ENCODE results near the gene CACNA2D3.

The CACNA2D3 gene

DNA sequence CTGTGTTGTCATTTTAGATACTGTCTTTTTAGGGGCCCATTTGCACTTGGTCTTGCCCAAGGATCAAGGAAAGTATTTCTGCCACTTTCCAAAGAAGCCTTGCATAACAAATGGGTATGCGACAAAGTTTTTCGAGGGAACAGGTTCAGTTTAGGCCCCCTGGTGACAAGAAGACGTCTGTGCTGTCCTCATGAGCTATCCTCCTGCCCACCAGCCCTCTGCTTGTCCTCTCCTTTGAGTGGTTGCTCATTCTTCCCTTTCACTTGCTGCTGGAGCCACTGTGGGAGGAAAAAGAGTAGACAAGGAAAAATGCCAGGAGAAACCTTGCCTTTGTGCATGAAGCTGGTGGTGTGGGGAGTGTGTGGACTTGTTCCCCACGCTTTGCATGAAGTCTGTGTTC lies 171.9 kb downstream of the CACNA2D3 start:
- DNase-seq, result no peak

DNA sequence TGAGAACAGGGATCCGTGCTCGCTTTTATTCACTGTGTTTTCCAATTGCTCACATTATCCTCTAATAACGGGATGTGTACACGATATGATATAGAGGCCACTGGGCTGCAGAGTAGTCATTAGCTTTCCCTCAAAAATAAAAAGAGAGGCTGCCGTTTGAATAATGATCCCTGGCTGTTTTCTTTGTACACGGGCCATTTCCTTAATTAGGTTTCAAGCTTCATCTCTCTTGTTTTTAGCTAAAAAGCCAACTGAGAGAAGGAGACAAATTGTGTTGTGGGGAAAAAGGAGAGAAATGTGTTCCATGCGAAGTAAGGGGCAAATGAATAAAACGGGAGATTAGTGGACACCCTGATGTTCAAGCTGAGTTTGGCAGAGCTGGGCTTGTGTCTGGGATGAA lies 174.2 kb downstream of the CACNA2D3 start:
- DNase-seq, result no peak

DNA sequence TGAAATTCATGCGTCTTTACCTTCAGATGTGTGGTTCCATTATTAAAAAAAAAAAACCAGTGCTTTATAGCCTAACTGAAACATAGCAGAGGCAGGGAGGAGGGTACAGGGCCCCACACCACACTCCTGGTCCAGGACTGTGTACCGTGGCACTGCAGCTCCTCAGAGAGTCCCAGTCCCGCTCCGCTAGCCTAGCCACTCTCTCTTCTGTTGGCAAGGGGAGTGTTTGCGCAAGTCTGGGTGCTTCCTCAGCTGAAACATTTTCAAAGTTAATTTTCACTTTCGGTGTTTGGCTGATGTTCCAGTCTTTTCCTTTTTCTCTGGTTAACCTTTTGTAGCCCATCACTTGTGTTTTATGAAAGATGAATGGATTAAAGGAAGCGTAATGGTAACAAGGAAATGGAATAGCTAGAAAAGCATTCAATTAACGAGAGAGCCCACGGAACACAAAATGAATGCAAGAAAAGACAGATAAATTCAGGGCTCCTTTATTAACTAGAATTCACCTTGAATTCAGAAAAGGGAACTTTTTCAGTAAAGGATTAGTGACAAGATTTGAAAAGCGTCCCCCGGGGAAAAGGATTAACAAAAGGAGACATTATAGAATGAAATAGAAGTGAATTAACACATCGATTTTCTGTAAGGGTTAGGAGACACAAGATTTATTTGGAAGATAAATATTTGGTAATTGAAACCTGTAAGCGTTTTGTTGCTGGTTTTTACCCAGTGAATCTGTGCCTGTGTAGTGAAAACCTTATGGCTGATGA lies 177.0 kb downstream of the CACNA2D3 start:
- DNase-seq, result no peak

GRCh38 chr3:54303517-54304375 lies 181.4 kb downstream of the CACNA2D3 start:
- DNase-seq, result no peak

GRCh38 chr3:54304877-54305276 lies 182.5 kb downstream of the CACNA2D3 start:
- DNase-seq, result no peak

GRCh38 chr3:54305409-54306099 lies 183.2 kb downstream of the CACNA2D3 start:
- DNase-seq, result no peak

DNA sequence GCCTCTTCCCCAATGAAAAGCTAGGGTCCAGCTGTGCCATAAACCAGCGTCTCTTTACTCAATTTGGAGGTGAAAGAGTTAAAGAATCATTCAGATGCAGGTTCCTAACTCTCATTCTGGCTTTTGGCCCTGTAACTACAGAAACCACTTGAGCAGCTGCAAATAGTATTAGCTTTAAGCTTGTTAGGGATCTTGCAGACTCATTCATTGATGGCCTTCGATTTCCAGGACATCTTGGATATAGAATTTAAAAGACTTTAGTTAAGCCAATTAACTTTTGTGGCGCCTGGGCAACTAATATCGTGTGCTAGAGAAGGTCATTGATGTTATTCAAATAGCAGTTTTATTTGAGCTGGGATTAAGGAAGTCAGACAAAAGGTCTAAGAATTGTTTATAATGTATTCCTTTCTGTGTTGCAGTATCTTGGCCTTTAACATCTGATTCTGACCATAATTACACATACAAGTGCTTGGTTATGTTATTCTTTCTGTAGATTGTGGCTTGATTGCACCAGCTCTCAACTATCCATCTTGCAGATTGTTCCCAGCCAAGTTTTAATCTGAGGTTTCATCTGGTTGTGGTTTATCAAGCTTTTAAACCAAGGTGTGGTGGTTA lies 185.3 kb downstream of the CACNA2D3 start:
- DNase-seq, result no peak

- no peak for DNase-seq
These were observed 187.2 kb downstream of the CACNA2D3 start for GRCh38 chr3:54309601-54310000.

DNA sequence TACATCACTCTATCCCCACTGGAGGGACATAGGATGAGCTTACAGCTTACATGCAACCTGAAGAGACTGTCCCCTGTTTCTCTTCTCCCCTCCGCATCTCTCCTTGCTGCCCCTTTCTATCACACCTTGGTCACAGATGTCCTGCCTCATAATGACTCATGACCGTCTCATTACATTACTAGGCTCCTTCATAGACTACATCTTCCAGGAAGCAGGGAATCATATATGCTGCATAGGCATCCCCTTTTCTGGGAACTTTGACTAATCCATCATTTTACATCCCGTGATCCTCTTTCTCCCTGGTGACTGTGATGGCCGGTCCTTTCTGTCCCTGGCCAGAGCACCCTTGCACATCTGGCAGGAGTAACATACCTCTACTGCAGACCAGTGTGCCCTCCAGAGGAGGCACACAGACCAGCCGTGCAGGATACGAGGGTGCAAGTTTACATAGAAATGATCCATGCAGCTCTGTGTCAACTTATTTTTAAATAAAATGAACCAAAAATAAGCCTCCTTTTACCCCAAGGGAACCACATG lies 188.9 kb downstream of the CACNA2D3 start:
- DNase-seq, result no peak

- no peak for DNase-seq
These were observed 190.0 kb downstream of the CACNA2D3 start for GRCh38 chr3:54312156-54312899.

GRCh38 chr3:54313418-54313817 lies 191.1 kb downstream of the CACNA2D3 start:
- DNase-seq, result no peak

GRCh38 chr3:54321520-54321919 lies 199.2 kb downstream of the CACNA2D3 start:
- no peak for DNase-seq

GRCh38 chr3:54322354-54322753 lies 200.0 kb downstream of the CACNA2D3 start:
- DNase-seq, result no peak

- no peak for DNase-seq
These were observed 201.8 kb downstream of the CACNA2D3 start for GRCh38 chr3:54324103-54324502.

DNA sequence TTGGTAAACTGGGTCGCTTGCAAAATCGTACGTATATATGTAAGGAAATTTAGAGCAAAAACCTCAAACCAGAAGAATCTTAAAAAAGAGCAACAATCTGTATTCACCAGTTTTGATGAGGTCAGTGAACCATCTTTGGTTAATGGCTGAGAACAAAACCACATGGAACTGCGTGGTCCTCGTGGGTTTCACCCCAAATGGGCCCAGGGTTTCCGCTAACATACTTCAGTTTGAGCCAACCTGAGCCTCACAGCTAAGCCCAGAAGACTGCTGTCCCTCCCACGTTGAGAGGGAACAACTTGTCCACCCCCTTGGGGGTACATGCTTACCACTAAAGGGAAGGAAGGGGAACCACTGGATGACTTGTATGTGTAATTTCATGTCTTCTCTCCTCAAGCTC lies 204.6 kb downstream of the CACNA2D3 start:
- no peak for DNase-seq

DNA sequence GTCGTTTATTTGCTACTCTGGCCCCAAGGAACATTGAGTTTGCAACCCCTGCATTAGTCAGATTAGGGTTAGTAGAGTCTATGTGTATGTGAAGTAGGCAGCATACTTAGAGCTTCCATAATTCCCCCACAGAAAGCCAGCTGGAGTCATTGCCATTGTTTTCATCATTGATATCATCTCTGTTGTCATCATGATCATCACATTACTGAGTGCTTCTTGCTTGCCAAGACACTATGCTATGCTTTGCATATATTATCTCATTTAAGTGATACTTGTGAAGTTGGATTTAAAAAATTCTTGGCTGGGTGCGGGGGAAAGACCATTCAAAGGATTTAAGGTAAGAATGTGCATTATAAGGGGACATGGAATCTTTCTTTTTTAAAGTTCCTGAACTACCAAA lies 209.0 kb downstream of the CACNA2D3 start:
- DNase-seq, result no peak

- no peak for DNase-seq
These were observed 215.5 kb downstream of the CACNA2D3 start for GRCh38 chr3:54337846-54338245.

DNA sequence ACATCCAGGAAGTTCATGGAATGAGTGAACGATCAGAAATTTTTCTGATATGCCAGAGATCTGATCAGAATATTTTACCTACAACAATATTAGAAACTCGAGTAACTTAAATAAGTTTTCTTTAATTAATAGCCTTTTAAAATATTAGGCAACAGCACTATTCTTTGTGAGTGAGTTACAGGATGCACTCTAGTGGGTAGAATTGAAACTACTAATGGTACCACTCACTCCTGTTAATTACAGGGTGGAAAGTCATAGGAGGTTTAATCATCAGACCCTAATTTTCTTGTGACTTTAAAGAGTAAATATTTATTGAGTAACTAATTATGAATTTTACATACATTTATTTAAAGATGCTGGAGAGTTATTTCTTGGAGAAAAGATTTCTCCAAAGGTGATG lies 217.3 kb downstream of the CACNA2D3 start:
- DNase-seq, result no peak

DNA sequence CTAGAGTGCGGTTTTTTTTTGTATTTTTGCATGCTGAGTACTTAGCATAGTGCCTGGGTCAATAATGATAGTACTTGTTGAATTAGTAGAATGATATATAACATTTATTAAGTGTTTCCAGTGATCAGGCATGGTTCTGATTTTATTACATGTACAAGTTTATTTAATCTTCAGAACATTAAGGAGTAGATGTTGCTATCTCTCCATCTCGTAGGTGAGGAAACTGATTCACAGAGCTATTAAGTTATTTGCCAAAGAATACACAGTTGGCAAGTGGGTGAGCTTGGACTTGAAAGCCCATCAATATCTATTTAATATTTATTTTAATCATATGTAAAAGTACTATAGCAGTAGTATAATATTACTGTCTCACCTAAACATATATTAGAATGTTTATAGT lies 219.5 kb downstream of the CACNA2D3 start:
- DNase-seq, result no peak

- no peak for DNase-seq
These were observed 220.3 kb downstream of the CACNA2D3 start for GRCh38 chr3:54342676-54343075.

DNA sequence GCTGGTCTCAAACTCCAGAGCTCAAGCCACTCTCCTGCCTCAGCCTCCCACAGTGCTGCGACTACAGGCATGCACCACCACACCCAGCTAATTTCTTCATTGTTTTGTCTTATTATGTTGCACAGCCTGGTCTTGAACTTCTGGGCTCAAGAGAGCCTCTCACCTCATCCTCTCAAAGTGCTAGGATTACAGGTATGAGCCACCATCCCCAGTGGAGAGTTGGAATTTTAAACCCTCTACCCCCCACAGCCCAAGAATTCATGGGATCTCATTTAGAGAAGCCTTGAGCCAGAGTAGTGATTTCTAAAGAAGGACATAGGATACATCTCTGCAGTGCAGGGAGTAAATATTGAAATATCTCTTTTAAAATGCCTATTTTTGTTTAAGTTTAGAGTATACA lies 221.1 kb downstream of the CACNA2D3 start:
- no peak for DNase-seq

DNA sequence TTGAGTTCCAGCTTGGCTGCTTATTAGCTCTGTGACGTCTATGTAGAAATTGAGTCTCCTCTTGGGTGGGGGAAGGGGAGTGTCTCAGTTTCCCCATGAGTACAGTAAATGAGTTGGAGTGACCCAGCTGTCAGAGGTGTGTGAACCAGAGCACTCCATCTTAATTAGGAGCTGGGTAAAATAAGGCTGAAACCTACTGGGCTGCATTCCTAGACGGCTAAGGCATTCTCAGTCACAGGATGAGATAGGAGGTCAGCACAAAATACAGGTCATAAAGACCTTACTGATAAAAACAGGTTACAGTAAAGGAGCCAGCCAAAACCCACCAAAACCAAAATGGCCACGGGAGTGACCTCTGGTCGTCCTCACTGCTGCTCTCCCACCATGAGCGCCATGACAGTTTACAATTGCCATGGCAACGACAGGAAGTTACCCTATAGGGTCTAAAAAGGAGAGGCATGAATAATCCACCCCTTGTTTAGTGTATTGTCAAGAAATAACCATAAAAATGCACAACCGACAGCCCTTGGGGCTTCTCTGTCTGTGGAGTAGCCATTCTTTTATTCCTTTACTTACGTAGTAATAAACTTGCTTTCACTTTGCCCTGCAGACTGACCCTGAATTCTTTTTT lies 222.4 kb downstream of the CACNA2D3 start:
- no peak for DNase-seq

All from SIG-M5 (cell line).